GM20000 (cell line): ENCODE measurements around the gene KIAA1191.

Experiments
- DNase-seq: peaks from one replicate; pipeline ENCODE4 v3.0.0; 2012; ENCODE audit warnings: low spot score
- CTCF ChIP-seq: IDR thresholded peaks from 2 replicates; pipeline ENCODE4 v1.5.1; 2012; ENCODE audit warnings: mild to moderate bottlenecking, control low read depth; ENCODE audit errors: extremely low read depth, missing control alignments

The KIAA1191 gene

GRCh38 chr5:176381979-176382378 lies 20.4 kb upstream of the KIAA1191 start:
- no peak for DNase-seq
- TF ChIP-seq CTCF = no peak

GRCh38 chr5:176381423-176381822 lies 19.9 kb upstream of the KIAA1191 start:
- no peak for DNase-seq
- no peak for TF ChIP-seq CTCF

- DNase-seq = peak; percentile 43
- no peak for TF ChIP-seq CTCF
These were observed 18.3 kb upstream of the KIAA1191 start for GRCh38 chr5:176379881-176380280.

GRCh38 chr5:176373100-176373818 lies 11.7 kb upstream of the KIAA1191 start:
- no peak for TF ChIP-seq CTCF
- no peak for DNase-seq

GRCh38 chr5:176371621-176372539 lies 10.3 kb upstream of the KIAA1191 start:
- no peak for TF ChIP-seq CTCF
- DNase-seq = no peak

GRCh38 chr5:176369934-176370711 lies 8.6 kb upstream of the KIAA1191 start:
- no peak for DNase-seq
- no peak for TF ChIP-seq CTCF
